Endothelial cell of umbilical vein (primary cell): ENCODE data around the gene GALNT13. TPM values are rescaled to one million over a fixed set of nuclear protein-coding genes. Genes with fewer than 3 reads are reported as not detected.

ENCODE experiments used
- BruUV-seq: library from RNA; stranded (reverse); fragments of 400-500 nt; replicated peaks from 2 replicates; lab custom pipeline; 2021; lab: Mats Ljungman, UMichigan
- CTCF ChIA-PET: fragments of 300-600, 350-600 bp; sonication (Branson Sonifier 250); formaldehyde crosslinking; loops from one replicate; lab custom pipeline; 2021; ENCODE audit warnings: antibody characterized with exemption, inconsistent platforms; lab: Charles Lee
- POLR2A ChIA-PET: fragments of 300-600, 350-600 bp; sonication (Branson Sonifier 250); formaldehyde crosslinking; loops from one replicate; lab custom pipeline; 2021; ENCODE audit warnings: antibody characterized with exemption, inconsistent platforms; lab: Charles Lee
- DNase-seq: peaks from one replicate; pipeline ENCODE4 v3.0.0-alpha.2; 2011; ENCODE audit warnings: low read depth, low spot score
- FAIRE-seq: peaks from 2 replicates; lab custom pipeline; 2011; peaks lifted over from hg19 to GRCh38; lab: Jason Lieb, UNC
- H2AFZ ChIP-seq: 2 replicates; pipeline ENCODE4 v1.6.0; 2012; ENCODE audit warnings: low read depth, low read length, control low read depth, inconsistent platforms
- H3K27ac ChIP-seq: 2 replicates; pipeline ENCODE4 v1.5.1; 2011; ENCODE audit warnings: low read depth, mild to moderate bottlenecking, control low read depth, low read length, moderate library complexity; ENCODE audit not compliant: insufficient read depth
- H3K27me3 ChIP-seq, 2 experiments: 2 replicates each; pipeline versions ENCODE4 v1.6.0 to v1.6.1; 2011; ENCODE audit warnings: low read length in 2 of 2, mixed read lengths in 1 of 2; ENCODE audit not compliant: control insufficient read depth in 2 of 2, insufficient read depth in 2 of 2
- H3K36me3 ChIP-seq, 2 experiments: 2 replicates in 1 of 2; 3 replicates in 1 of 2; pipeline ENCODE4 v1.5.1; 2011; ENCODE audit warnings: low read length in 2 of 2, mild to moderate bottlenecking in 1 of 2, moderate library complexity in 1 of 2; ENCODE audit not compliant: control insufficient read depth in 2 of 2, insufficient read depth in 2 of 2; ENCODE audit errors: extremely low read depth in 1 of 2
- H3K4me1 ChIP-seq: 3 replicates; pipeline ENCODE4 v1.5.1; 2011; ENCODE audit warnings: mild to moderate bottlenecking, low read length; ENCODE audit not compliant: control insufficient read depth, insufficient read depth; ENCODE audit errors: extremely low read depth
- H3K4me2 ChIP-seq: 2 replicates; pipeline ENCODE4 v1.6.1; 2011; ENCODE audit warnings: low read length, control low read depth, mixed read lengths; ENCODE audit not compliant: insufficient read depth
- H3K4me3 ChIP-seq, 3 experiments: fragments of 200-600 bp in 1 of 3; sonication (generic), shearing (Covaris generic) in 1 of 3; replicated peaks in 1 of 3; 2 replicates each; pipeline ENCODE4 v1.5.1; 2011 to 2016; ENCODE audit warnings: control low read depth in 3 of 3, low read length in 3 of 3, mild to moderate bottlenecking in 2 of 3, inconsistent platforms in 1 of 3, low read depth in 1 of 3, moderate library complexity in 1 of 3; ENCODE audit not compliant: insufficient read depth in 1 of 3
- H3K79me2 ChIP-seq: 2 replicates; pipeline ENCODE4 v1.6.0; 2012; ENCODE audit warnings: low read length, inconsistent platforms; ENCODE audit not compliant: control insufficient read depth, insufficient read depth
- H3K9ac ChIP-seq: replicated peaks from 2 replicates; pipeline ENCODE3; 2011; ENCODE audit warnings: low read length, control low read depth; ENCODE audit not compliant: insufficient read depth; ENCODE audit errors: extremely low read depth
- H3K9me1 ChIP-seq: replicated peaks from 3 replicates; pipeline ENCODE4 v1.6.0; 2011; ENCODE audit warnings: mild to moderate bottlenecking, low read length; ENCODE audit not compliant: control insufficient read depth, insufficient read depth; ENCODE audit errors: extremely low read depth
- H3K9me3 ChIP-seq: replicated peaks from 2 replicates; pipeline ENCODE4 v1.5.1; 2012; ENCODE audit warnings: low read length, inconsistent platforms; ENCODE audit not compliant: control insufficient read depth, insufficient read depth
- H4K20me1 ChIP-seq: replicated peaks from 2 replicates; pipeline ENCODE3; 2011; ENCODE audit warnings: mild to moderate bottlenecking, low read length; ENCODE audit not compliant: control insufficient read depth, insufficient read depth; ENCODE audit errors: extremely low read depth
- EZH2 ChIP-seq: IDR thresholded peaks from 2 replicates; pipeline ENCODE4 v1.6.1; 2012; ENCODE audit warnings: borderline replicate concordance, low read depth, mild to moderate bottlenecking, moderate library complexity, low read length, inconsistent platforms; ENCODE audit not compliant: severe bottlenecking
- FOS ChIP-seq: IDR thresholded peaks from 2 replicates; pipeline ENCODE4 v1.6.1; 2011; ENCODE audit warnings: mild to moderate bottlenecking, low read length, moderate library complexity, borderline replicate concordance; ENCODE audit not compliant: insufficient read depth
- GATA2 ChIP-seq: IDR thresholded peaks from 2 replicates; pipeline ENCODE4 v1.7.0; 2011; ENCODE audit warnings: low read depth, mild to moderate bottlenecking, moderate library complexity, mixed read lengths, low read length; ENCODE audit not compliant: insufficient read length, insufficient read depth
- JUN ChIP-seq: IDR thresholded peaks from 2 replicates; pipeline ENCODE4 v1.6.1; 2011; ENCODE audit warnings: borderline replicate concordance, low read depth; ENCODE audit not compliant: insufficient read length, insufficient read depth
- MYC ChIP-seq: IDR thresholded peaks from one replicate; pipeline ENCODE4 v1.6.1; 2011; ENCODE audit warnings: mild to moderate bottlenecking, low read depth, low read length
- POLR2A ChIP-seq: IDR thresholded peaks from 2 replicates; pipeline ENCODE4 v1.6.1; 2012; ENCODE audit warnings: low read depth, mild to moderate bottlenecking, control low read depth, low read length
- POLR2AphosphoS5 ChIP-seq: IDR thresholded peaks from 2 replicates; pipeline ENCODE4 v1.6.1; 2012; ENCODE audit warnings: low read depth, mild to moderate bottlenecking, control low read depth, low read length, moderate library complexity; ENCODE audit not compliant: insufficient read depth
- dilution Hi-C: fragments of 300-500 bp; cut with MboI; formaldehyde crosslinking; loops from one replicate; pipeline ENCODE4 v1.15.0; 2019; ENCODE audit warnings: low sequenced_read_pairs; ENCODE audit not compliant: extremely low pct_ligation_motif_present
- intact Hi-C: fragments of 100-400 bp; cut with micrococcal nuclease; formaldehyde crosslinking; loops from one replicate; pipeline ENCODE4 v1.10.0; 2022
- polyA plus RNA-seq, 4 experiments: library from polyadenylated mRNA; depleted of rRNA in 3 of 4; stranded (reverse) in 3 of 4; unstranded in 1 of 4; fragments of >200 nt; gene quantifications; 2 replicates each; pipeline versions ENCODE4 v1.2.1 to v1.2.3, GENCODE V29; 2011 to 2012; ENCODE audit warnings: missing spikeins in 1 of 4
- total RNA-seq: library from RNA; stranded (reverse); gene quantifications from 2 replicates; pipeline ENCODE4 v1.2.3, GENCODE V29; 2021
- TF ChIP-seq, protein P1 (sequence below): IDR thresholded peaks from 2 replicates; pipeline ENCODE4 v1.6.1; 2011; ENCODE audit not compliant: insufficient read depth, insufficient read length
- TF ChIP-seq, protein P2 (sequence below), 2 donors: IDR thresholded peaks; 1 replicate in 1 of 2; 2 replicates in 1 of 2; pipeline ENCODE4 v1.5.1; 2011; ENCODE audit warnings: low read length in 2 of 2, mild to moderate bottlenecking in 2 of 2, moderate library complexity in 2 of 2, control low read depth in 1 of 2, inconsistent platforms in 1 of 2, low read depth in 1 of 2; ENCODE audit not compliant: insufficient read depth in 1 of 2; ENCODE audit errors: extremely low read depth in 1 of 2

GALNT13 gene
- total and polyA plus RNA-seq, 2 donors (not counting 3 experiments of a cell fraction or from before 2014, with no cell fraction given) = 0.06 TPM; not detected in 1

DNA sequence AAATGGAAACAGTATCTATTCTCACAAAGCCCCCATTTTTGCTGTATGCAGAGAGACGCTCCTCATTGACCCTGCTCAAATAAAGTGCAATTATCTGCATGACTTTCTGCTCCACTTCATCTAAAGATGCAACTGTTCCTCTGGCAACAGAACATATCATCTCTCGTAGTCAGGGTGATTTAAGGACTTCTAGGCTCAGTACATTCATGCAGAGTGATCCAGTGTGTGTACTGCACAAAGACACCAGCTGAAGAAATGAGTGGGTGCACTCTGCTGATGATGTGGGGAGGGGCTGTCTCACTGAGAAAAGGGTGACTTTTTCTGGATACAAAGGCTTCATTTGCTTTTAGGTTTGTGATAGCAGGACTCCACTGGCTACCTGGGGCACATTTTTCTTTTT lies 355.2 kb downstream of the GALNT13 start:
- TF ChIP-seq JUN (no peak), POLR2AphosphoS5 (no peak), MYC (no peak), POLR2A (no peak), EZH2 (no peak), FOS (no peak), GATA2 (no peak)
- TF ChIP-seq, protein P1, sequence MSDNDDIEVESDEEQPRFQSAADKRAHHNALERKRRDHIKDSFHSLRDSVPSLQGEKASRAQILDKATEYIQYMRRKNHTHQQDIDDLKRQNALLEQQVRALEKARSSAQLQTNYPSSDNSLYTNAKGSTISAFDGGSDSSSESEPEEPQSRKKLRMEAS = no peak
- TF ChIP-seq, protein P2, sequence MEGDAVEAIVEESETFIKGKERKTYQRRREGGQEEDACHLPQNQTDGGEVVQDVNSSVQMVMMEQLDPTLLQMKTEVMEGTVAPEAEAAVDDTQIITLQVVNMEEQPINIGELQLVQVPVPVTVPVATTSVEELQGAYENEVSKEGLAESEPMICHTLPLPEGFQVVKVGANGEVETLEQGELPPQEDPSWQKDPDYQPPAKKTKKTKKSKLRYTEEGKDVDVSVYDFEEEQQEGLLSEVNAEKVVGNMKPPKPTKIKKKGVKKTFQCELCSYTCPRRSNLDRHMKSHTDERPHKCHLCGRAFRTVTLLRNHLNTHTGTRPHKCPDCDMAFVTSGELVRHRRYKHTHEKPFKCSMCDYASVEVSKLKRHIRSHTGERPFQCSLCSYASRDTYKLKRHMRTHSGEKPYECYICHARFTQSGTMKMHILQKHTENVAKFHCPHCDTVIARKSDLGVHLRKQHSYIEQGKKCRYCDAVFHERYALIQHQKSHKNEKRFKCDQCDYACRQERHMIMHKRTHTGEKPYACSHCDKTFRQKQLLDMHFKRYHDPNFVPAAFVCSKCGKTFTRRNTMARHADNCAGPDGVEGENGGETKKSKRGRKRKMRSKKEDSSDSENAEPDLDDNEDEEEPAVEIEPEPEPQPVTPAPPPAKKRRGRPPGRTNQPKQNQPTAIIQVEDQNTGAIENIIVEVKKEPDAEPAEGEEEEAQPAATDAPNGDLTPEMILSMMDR (IDR thresholded peaks at IDR 0.05; ENCODE audit: extremely low read depth in 1 of 2, insufficient read depth in 1 of 2, low read depth in 1 of 2, low read length in 2 of 2) = no peak
- no TSS peak for BruUV-seq
- DNase-seq (no peak), FAIRE-seq (no peak)
- Histone ChIP-seq H3K4me1 (peaks cover 26% of the 10 kb centered on the region), H3K9ac (no peak overlapping the region), H3K27ac (no peak overlapping the region), H2AFZ (no peak overlapping the region), H3K79me2 (no peaks in the 10 kb centered on the region), H3K9me3 (no peaks in the 10 kb centered on the region), H3K27me3 (no peaks in the 10 kb centered on the region), H3K4me3 (no peak overlapping the region), H3K9me1 (no peaks in the 10 kb centered on the region), H3K4me2 (no peak overlapping the region), H4K20me1 (no peaks in the 10 kb centered on the region), H3K36me3 (no peaks in the 10 kb centered on the region)
- POLR2A ChIA-PET = no interaction called here
- CTCF ChIA-PET = no interaction called here
- intact Hi-C loops (no loop called here), dilution Hi-C loops (no loop called here)
